Activated naive CD4-positive, alpha-beta T cell treated with anti-CD3 and anti-CD28 coated beads, Interleukin-2, amount 50 U/mL, for 24 hours (primary cell): ENCODE measurements around the gene POR.

Experiments used
- H3K27ac Mint-ChIP-seq: one replicate; pipeline ENCODE4 v1.8.0; 2021; ENCODE audit warnings: mild to moderate bottlenecking, mixed read lengths
- H3K27me3 Mint-ChIP-seq: one replicate; pipeline ENCODE4 v1.8.0; 2021; ENCODE audit warnings: mixed read lengths
- H3K36me3 Mint-ChIP-seq: one replicate; pipeline ENCODE4 v1.8.0; 2021; ENCODE audit warnings: mixed read lengths
- H3K4me1 Mint-ChIP-seq: one replicate; pipeline ENCODE4 v1.8.0; 2021; ENCODE audit warnings: mixed read lengths
- H3K4me3 Mint-ChIP-seq: one replicate; pipeline ENCODE4 v1.8.0; 2021; ENCODE audit warnings: mild to moderate bottlenecking, mixed read lengths
- H3K9me3 Mint-ChIP-seq: one replicate; pipeline ENCODE4 v1.8.0; 2021; ENCODE audit warnings: mixed read lengths

Gene POR

DNA sequence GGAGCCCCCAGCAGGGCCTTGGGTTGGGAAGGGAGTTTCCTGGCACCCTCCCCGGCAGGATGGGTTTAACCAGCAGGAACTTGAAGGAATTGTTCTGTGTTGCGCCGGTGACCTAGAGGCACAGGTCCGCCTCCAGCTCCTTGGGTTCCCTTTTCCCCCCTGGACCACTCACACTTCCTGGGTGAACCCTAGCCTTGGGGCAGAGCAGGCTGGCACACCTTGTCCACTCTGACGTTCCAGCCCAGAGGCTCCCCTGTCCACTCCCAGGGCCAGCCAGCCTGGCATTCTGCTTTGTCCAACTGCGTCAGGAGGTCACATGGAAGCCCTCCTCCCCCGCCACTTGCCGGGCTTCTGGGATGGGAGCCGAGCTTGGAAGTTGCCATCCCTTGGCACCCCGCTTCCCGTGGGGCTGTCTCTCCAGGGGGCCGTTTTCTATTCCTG lies 53.6 kb downstream of the POR start:
- peaks cover 3% of the 10 kb centered on the region for H3K36me3 Mint-ChIP-seq

GRCh38 chr7:75969182-75969581 lies 54.2 kb downstream of the POR start:
- Mint-ChIP-seq H3K27me3 (no peaks in the 10 kb centered on the region), H3K9me3 (no peaks in the 10 kb centered on the region), H3K27ac (no peak overlapping the region), H3K36me3 (peaks cover 5% of the 10 kb centered on the region), H3K4me1 (no peaks in the 10 kb centered on the region), H3K4me3 (no peak overlapping the region)

More for the DNA sequence above, 53.6 kb downstream of the POR start:
- Mint-ChIP-seq H3K27ac (no peak overlapping the region), H3K9me3 (no peaks in the 10 kb centered on the region), H3K4me1 (no peaks in the 10 kb centered on the region), H3K4me3 (no peak overlapping the region), H3K27me3 (no peaks in the 10 kb centered on the region)

DNA sequence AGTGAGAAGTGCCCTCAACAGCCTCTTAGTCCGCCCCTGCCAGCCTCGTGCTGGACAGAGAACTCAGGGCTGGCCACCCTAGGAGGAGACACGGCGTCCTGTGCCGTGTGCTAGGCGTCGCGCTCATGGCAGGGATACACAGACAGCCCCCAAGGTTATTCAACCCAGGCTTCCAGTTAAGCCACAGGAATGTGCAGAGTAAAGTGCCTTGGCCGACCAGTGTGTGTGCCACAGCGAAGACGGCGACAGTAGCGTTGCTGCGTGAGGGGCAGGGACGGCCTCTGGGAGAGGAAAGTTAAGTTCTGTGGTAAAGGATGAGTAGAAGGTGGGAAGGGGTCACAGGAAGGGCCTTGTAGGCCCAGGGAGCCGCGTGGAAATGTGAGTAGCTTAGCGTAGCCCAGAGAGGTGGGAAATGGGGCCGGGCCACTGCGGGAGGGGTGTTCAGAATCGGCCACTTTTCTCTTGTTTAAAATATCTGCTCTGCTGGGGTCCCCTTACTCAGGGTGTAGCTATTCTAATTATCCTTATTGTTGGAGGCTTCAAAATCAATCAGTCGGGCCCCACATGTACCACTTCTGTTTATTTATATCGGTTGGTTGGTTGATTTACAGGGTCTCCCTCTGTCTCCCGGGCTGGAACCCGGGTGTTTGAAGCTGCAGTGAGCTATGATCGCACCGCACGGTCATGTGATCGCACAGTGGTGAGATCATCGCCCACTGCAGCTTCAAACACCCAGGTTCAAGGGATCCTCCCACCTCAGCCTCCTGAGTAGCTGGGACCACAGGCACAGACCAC lies 54.9 kb downstream of the POR start:
- Mint-ChIP-seq H3K36me3 (peaks cover 5% of the 10 kb centered on the region), H3K9me3 (no peaks in the 10 kb centered on the region), H3K4me1 (no peaks in the 10 kb centered on the region), H3K4me3 (no peak overlapping the region), H3K27me3 (no peaks in the 10 kb centered on the region), H3K27ac (no peak overlapping the region)

- Mint-ChIP-seq H3K9me3 (no peaks in the 10 kb centered on the region), H3K4me3 (no peak overlapping the region), H3K27me3 (no peaks in the 10 kb centered on the region), H3K4me1 (no peaks in the 10 kb centered on the region), H3K36me3 (peaks cover 5% of the 10 kb centered on the region), H3K27ac (no peak overlapping the region)
Observed at GRCh38 chr7:75971309-75971960, 56.5 kb downstream of the POR start.

DNA sequence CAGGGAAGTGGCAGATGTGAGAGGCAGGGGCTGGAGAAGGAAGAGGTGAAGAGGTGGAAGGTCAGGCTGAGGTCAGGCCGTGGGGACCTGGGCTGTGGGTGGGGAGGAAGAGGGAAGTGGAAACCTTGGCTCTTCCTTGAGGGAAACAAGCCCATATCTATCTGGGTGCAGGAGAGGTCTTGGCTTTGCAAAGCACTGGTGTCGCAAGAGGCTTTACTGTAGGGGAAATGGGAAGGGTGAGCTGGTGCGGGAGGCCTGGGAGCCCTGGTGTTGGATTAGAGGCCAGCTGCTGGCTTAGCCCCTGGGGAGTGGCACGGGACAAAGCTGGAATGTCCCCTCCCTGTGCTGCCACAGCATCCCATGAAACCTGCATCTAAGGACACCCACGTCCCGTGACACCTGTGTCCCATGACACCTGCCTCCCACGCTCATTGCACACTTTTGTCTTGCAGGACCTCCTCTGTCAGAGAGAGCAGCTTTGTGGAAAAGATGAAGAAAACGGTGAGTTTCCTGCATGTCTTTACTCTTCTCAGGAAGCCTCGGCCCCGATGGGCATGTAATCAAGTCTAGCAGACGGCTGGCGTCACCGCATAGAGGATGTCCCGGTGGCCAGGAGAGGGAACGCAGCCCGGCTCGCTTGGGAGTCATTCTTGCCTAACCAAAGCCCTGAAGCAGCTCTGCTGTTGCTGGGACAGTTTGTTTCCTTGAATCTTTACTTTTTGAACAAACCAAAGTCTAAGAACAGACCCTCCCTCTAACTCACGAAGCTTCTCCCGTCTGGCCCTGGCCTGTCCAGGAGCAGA lies 57.2 kb downstream of the POR start:
- Mint-ChIP-seq H3K27me3 (no peaks in the 10 kb centered on the region), H3K4me1 (no peaks in the 10 kb centered on the region), H3K27ac (no peak overlapping the region), H3K4me3 (no peak overlapping the region), H3K9me3 (no peaks in the 10 kb centered on the region), H3K36me3 (peaks cover 5% of the 10 kb centered on the region)

DNA sequence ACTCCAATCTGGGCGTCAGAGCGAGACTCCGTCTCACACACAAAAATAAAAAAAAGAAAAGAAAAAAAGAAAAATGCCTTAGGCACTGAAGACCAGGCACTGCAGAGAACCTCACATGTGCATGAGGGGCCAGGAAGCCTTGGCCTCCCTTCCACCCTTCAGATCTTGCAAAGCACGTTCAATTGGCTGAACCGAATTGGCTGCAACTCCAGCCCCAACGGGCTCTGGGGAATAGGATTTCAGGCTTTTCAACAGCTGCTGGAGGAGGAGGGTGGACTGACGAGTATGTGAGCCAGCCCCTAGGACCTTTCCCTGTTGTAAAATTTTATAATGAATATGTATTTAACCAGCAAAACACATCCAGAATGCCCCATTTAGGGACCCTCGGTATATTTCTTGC lies 62.8 kb downstream of the POR start:
- Mint-ChIP-seq H3K36me3 (peaks cover 4% of the 10 kb centered on the region), H3K27me3 (no peaks in the 10 kb centered on the region), H3K27ac (no peak overlapping the region), H3K4me1 (no peaks in the 10 kb centered on the region), H3K9me3 (no peaks in the 10 kb centered on the region), H3K4me3 (no peak overlapping the region)

DNA sequence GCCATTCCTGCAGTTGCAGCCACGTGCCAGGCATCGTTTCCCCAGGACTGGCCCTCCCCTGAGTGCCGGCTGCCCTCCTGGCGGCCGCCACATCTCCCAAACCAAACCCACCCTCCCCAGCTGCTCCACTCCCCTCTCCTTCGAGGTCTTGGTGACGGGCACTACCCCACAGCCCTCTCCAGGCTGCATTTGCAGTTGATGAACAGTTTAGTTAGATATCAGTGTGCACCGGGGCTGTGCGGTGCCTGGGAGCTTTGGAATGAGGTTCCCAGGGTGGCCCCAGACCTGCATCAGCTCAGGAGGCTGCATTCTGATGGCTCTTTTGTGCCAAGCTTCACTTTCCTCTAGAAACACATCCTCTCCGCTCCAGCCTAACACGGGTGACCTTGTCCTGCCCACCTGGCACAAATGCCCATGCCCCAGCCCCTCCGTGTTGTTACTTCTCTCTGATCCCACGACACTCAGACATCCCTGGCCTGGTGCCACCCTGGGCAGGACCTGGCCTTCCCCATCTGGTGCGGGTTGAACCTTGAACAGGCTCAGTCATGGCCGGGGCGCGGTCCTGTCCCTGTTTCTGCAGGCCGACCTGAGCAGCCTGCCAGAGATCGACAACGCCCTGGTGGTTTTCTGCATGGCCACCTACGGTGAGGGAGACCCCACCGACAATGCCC lies 64.9 kb downstream of the POR start:
- Mint-ChIP-seq H3K4me3 (no peak overlapping the region), H3K36me3 (peaks cover 2% of the 10 kb centered on the region), H3K27me3 (no peaks in the 10 kb centered on the region), H3K27ac (no peak overlapping the region), H3K9me3 (no peaks in the 10 kb centered on the region), H3K4me1 (no peaks in the 10 kb centered on the region)

DNA sequence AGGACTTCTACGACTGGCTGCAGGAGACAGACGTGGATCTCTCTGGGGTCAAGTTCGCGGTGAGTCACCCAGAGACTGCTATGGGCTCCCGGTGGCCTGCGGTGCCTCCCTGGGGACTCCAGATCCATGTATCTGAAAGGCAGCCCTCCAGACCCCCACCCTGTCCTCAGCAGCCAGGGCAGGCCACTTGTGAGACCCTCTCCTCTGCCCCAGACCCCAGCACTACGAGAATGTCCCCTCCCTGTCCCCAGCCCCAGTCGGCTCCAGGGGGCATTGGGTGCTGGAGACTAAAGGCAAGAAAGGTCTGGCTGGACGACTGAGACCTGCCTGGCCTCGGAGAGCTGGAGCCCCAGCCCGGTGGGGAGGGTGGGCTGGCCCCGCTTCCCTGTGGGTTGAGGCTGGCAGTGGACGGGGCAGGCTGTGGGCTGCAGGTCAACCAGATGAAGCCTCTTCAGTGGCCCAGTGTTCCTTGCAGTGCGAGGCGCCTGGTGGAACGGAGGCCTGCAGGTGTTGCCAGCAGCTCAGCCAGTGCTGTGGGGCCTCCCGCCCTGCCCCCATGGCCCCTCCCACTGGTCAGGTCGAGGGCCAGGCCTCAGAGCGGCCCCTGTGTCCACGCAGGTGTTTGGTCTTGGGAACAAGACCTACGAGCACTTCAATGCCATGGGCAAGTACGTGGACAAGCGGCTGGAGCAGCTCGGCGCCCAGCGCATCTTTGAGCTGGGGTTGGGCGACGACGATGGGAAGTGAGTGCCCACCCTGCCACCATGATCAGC lies 65.7 kb downstream of the POR start:
- no peak overlapping the region for H3K27ac Mint-ChIP-seq
- no peaks in the 10 kb centered on the region for H3K27me3 Mint-ChIP-seq
- H3K4me1 Mint-ChIP-seq, result no peaks in the 10 kb centered on the region
- no peaks in the 10 kb centered on the region for H3K9me3 Mint-ChIP-seq
- no peak overlapping the region for H3K4me3 Mint-ChIP-seq
- peaks cover 2% of the 10 kb centered on the region for H3K36me3 Mint-ChIP-seq

DNA sequence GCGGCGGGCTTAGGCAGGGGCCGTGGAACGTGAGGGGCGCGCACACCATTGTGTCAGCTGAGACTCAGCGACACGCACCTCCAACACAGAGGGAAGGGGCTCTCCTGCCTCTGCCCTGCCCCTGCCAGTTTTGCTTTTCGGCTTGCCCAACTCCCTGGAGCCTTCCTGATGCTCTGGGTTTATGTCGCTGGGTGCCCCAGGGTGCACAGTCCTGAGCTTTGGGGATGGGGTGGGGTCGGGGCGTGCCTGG lies 66.2 kb downstream of the POR start:
- no peaks in the 10 kb centered on the region for H3K9me3 Mint-ChIP-seq
- no peaks in the 10 kb centered on the region for H3K4me1 Mint-ChIP-seq
- H3K4me3 Mint-ChIP-seq, result no peak overlapping the region
- H3K27me3 Mint-ChIP-seq, result no peaks in the 10 kb centered on the region
- H3K27ac Mint-ChIP-seq, result no peak overlapping the region
- peaks cover 2% of the 10 kb centered on the region for H3K36me3 Mint-ChIP-seq

DNA sequence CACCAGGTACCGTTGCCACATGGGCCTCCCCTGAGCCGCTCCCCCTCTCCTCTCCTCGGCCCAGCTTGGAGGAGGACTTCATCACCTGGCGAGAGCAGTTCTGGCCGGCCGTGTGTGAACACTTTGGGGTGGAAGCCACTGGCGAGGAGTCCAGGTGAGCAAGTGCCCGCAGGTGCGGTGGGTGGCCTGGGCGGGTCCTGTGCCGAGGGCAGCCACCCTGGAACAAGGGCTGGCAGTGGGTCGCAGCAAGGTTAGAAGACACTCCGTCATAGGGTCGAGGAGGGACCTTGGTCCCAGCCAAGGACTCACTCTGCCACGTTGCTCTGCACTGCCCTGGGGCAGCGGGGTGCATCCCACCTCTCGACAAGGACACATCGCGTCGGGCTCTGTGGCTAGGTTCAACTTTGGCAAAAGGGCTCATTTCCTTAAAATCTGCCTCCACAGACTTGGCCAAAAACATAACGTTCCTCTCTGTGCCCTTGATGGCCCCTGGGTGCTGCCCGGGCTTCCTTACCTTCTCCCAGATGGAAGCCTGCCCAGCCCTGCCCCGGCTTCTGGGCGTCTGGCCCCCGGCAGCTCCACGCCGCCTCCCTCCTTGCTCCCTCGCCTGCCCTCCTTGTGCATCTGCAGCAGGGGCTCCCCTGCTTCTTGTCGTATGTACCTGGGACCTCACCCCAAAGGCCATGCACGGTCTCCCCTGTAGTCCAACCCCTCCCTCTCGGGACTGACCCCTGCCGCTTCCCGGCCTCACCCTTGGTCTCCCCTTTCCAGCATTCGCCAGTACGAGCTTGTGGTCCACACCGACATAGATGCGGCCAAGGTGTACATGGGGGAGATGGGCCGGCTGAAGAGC lies 66.7 kb downstream of the POR start:
- Mint-ChIP-seq H3K27ac (no peak overlapping the region), H3K4me3 (no peak overlapping the region), H3K4me1 (no peaks in the 10 kb centered on the region), H3K9me3 (no peaks in the 10 kb centered on the region), H3K27me3 (no peaks in the 10 kb centered on the region), H3K36me3 (peaks cover 2% of the 10 kb centered on the region)

DNA sequence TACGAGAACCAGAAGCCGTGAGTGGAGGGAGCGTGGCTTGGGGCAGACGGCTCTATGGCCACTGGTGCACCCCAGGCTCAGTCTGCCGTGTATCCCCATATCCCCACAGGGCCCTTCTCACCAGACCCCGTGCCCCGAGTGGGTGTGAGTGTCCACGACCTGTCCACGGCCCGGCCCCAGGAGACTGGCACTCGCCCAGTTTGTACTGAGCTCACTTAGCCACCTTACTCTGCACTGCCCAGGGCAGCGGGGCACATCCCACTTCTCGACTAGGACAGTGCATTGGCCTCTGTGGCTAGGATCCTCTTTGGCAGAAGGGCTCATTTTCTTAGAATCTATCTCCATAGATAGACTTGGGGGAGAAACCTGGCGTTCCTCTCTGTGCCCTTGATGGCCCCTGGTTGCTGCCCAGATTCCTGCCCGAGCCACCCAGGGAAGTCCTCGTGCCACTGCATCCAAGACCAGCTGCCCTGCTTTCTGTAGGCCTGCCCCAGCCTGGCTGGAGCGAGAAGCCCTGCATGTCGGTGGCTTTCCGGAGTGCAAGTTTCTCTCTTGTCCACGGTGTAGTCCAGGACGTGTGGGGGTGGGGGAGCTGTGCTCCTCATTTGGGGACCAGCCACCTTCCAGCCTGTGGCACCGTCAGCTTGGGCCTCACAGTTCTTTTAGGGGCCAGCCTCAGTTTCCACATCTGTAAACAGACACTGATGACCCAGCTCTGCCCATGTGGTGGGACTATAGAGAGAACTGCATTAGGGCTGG lies 67.5 kb downstream of the POR start:
- Mint-ChIP-seq H3K9me3 (no peaks in the 10 kb centered on the region), H3K27ac (no peak overlapping the region), H3K27me3 (no peaks in the 10 kb centered on the region), H3K36me3 (peaks cover 2% of the 10 kb centered on the region), H3K4me3 (no peak overlapping the region), H3K4me1 (no peaks in the 10 kb centered on the region)

DNA sequence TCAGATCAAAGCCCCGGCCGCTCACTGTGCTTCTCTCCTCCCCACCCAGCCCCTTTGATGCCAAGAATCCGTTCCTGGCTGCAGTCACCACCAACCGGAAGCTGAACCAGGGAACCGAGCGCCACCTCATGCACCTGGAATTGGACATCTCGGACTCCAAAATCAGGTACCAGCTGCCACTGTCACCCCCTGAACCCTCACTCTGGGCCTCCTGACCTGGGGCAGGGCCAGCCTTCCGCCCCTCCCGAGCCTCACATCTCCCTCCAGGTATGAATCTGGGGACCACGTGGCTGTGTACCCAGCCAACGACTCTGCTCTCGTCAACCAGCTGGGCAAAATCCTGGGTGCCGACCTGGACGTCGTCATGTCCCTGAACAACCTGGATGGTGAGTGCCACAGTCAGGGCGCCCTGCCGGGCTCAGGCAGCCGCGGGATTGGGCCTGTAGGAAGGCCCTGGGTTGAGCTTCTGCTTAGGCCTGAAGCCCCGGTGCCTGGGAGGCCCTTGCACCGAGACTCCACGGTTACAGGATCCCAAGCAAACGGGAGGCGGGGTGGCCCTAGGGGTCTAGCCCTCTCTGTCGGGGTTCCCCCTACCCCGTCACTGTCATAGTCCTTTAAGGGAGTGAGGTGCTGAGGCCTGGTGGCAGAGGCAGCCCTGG lies 68.6 kb downstream of the POR start:
- Mint-ChIP-seq H3K27ac (no peak overlapping the region), H3K27me3 (no peaks in the 10 kb centered on the region), H3K9me3 (no peaks in the 10 kb centered on the region), H3K4me3 (no peak overlapping the region), H3K4me1 (no peaks in the 10 kb centered on the region), H3K36me3 (peaks cover 2% of the 10 kb centered on the region)

DNA sequence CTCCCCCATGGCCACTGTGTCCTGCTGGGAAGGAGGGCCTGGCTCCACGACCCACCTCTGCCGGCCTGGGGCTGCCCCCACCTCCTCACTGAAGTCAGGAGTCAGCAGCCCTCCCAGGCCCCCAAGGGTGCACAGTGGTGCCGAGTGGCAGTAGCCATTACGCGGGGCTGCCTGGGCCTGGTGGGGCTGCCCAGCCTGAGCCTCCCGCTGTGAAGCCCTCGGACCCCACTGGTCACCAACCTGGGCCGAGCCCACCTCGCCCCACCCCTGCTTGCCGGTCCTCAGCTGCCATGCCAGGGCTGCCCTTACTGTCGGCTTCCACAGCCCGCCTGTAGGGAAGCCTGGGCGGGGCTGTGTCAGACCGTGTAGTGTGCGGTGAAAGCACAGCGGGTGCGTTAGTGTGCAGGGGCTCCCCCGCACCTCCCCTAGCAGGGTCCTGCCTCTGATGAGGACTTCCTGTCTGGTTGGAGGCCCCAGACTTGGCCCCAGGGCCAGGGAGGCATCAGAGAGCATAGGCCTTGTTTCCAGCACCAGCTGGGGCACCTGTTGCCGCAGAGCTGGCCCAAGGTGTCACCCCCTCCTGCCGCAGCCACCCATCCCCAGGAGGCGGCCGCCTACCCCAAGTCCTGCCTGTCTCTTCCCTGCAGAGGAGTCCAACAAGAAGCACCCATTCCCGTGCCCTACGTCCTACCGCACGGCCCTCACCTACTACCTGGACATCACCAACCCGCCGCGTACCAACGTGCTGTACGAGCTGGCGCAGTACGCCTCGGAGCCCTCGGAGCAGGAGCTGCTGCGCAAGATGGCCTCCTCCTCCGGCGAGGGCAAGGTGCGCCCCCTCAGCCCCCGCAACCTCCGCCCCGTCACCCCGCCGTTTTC lies 69.4 kb downstream of the POR start:
- Mint-ChIP-seq H3K36me3 (peaks cover 2% of the 10 kb centered on the region), H3K4me3 (no peak overlapping the region), H3K9me3 (no peaks in the 10 kb centered on the region), H3K27ac (peak overlapping the region; percentile 35), H3K4me1 (peaks cover under 1% of the 10 kb centered on the region), H3K27me3 (no peaks in the 10 kb centered on the region)
